Right kidney (tissue), 1 donor: ENCODE measurements around the gene ANO3.

Experiments used
- DNase-seq: peaks from one replicate; pipeline ENCODE4 v3.0.0-alpha.2; 2016

ANO3 gene

DNA sequence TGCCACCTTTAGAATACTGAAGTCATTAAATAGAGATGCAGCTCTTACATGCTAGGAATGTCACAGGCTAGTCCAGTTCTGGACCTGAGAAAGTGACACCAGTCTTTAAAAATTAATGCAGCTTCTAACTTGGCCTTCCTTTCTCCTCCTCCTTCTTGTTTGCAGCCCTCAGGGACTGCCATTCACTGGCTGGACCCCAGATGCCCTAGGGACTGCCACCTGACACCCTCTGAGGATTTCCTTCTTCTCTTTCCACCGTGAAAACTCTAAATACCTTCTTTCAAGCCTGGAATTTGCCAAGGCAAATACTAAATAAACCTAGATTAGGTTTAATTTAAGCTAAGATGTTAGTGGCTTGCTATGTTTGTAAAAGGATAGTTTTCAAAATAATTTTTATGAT is 161.7 kb downstream of the ANO3 start:
- DNase-seq: no peak

DNA sequence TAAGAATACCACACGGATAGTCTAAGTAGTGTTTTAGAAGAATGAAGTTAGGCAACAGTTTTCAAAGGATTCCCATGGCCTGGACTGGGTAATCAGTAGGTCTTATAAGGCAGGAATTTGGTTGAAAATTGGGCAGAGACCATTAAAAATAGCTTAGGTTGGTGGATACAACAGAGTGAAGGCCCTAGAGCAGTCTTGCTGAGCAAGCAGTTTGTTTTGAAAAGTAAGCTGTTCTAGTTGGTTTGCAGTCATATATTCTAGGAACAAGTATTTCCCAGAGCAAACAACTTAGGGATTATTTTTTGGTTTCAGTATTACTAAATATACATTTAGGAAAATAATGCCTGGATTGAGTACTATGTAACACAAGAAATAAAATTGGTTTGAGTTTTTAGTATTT is 175.3 kb downstream of the ANO3 start:
- DNase-seq: no peak

DNA sequence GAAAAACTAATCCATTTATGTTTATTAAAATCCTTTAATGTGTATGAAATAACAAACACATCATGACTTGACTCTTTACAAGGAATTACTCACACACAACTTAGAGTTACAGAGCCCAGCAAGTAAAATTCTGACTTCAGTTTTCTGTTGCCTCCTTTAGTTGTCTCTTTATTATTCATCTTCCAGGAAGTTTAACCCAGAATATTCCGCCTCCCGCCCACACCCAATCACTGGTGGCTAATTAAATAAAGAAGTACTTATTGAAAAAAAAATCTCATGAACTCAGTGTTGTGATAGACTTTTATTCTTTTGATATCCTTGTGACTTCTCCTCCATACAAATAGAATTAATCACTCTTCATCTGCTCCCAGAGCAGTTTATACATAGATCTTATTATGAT is 178.2 kb downstream of the ANO3 start:
- DNase-seq: no peak

DNA sequence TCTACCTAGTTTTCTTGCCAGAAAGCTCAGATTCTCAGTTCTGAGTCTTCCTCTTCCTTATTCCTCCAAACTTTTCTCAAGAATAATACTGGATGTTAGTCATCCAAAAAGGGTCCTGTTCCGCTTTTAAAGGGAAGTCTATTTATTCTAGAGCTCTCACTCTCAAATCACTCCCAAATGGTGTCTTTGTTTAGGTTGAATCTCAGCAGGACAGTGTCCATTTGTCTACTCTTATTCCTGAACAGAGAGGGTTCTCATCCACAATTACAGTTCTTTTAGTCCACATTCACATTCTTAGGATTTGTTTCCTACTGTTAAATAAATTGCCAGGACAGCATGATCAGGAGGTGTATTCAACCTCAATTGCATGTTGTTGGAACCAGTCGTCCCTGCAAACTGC is 178.8 kb downstream of the ANO3 start:
- DNase-seq: no peak

DNA sequence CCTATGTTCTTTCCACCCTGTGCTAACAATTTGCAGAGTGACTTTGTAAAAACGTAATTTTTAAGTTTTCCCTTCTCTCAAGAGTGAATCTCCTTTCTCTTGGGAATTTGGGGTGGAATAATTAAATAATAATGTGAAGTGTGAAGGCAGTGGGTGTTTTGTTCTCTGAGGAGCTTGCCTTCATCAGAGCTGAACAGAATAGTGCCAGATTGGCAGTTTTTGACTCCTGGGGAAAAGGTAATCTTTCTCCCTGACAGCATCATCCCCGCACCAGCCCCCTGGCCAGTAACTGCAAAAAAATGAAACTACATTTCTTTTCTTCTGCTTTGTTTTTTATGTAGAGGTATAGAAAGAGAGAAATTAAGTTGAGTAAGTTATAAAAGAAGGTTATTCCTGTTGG is 180.3 kb downstream of the ANO3 start:
- DNase-seq: no peak

GRCh38 chr11:26519469-26519868 is 187.5 kb downstream of the ANO3 start:
- no peak for DNase-seq

DNA sequence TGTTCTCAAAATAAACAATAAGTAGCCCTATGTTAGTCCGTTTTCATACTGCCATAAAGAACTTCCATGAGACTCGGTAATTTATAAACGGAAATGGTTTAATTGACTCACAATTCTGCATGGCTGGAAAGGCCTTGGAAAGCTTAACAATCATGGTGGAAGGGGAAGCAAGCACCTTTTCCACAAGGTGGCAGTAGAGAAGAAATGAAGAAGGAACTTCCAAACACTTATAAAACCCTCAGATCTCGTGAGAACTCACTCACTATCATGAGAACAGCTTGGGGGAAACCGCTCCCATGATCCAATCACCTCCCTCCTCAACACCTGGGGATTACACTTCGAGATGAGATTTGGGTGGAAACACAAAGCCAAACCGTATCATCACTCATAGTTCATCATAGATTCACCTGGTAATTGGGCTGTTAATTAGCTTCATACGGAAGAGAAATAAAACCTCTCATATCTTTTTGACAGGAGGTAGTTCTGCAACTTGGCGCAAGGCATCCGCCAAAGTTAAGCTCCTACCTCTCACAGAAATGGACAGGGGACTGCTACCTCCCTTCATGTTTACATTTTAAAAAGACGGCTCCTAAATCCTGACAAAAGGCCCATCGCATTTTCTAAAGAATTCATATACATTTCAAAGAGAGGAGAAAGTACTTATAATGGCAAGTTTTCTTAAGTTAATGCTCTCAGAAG is 191.1 kb downstream of the ANO3 start:
- DNase-seq: no peak

DNA sequence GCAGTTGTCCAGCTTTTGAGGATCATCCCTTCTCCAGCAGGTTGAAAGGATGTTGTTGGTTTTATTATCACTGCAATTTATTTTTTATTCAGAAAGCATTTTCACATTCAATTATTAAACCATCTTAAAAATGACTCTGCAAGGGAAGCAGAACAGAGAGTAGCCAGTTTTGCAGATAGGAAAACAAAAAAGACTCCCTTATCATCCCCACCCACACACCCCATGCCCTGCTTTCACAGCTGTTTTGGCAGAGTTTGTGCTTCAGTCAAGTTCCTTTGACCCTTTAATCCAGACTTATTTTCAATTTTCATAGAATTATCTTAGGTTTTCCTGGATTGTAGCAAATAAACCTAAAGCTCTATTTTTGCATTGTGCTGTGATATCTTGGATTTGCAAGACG is 195.8 kb downstream of the ANO3 start:
- no peak for DNase-seq

DNA sequence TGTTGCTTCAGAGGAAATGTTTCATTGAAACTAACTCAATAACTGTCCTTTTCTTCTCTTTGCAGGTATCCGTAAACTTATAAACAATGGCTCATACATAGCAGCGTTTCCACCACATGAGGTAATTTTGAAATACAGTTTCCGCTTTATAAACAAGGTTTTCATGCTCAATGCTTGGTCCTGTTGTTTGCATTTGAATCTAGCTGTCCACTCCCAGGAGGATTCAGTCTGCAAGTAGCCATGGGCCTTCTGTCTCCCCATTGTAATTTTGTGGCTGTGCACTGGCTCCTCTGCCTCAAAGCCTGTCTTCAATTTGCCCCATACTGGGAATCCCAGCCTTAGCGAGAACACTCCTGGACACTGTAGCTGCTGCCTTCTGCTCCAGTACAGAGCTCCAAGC is 205.4 kb downstream of the ANO3 start:
- DNase-seq: no peak

DNA sequence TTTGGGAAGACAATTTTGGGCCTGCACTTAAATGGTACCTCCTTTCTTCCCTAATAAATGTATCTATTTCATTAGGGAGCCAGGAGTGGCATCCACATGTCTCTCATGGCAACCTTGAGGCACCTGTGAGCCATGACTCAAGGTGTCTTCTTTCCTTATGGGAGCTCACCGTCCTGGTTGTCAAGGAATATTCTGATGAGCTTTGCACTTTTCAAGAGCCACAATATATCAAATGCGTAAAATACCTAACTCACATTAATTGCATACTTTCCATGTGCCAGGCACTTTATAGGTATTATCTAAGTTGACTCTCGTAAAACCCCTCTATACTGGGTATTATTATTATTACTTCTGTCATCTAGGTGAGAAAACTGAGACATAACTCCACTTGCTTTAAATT is 207.6 kb downstream of the ANO3 start:
- no peak for DNase-seq

DNA sequence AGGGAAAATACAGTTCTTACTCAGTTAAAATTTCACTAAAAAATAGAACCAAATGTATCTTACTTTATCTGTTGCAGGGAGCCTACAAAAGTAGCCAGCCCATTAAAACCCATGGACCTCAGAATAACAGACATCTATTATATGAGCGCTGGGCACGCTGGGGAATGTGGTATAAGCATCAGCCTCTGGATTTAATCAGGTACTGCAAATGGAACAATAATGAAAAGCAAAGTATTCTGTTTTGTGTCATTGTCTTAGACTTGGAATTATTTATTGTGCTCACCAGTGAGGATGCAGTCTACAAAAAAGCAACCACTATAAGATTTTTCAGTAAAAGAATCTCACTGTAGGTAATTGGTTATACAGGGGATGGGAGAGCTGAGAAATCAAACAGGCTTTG is 209.9 kb downstream of the ANO3 start:
- no peak for DNase-seq

- no peak for DNase-seq
Observed at GRCh38 chr11:26549176-26549575, 217.2 kb downstream of the ANO3 start.

DNA sequence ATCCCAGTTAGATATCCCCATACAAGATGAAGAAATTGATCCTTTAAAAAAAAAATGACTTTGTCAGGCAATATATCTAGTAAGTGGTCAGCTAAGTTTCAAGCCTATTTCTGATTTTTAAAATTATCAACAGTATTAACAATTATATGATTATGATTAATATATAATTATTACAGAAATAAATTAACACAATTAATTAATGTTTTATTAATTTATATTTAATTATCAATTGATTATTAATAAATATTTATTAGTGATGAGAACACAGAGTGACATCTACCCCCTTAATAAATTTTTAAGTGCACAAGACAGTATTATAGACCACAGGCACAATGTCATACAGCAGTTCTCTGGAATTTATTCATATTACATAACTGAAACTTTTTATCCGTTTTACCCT is 218.1 kb downstream of the ANO3 start:
- DNase-seq: no peak

- no peak for DNase-seq
Observed at GRCh38 chr11:26551186-26551801, 219.4 kb downstream of the ANO3 start.

DNA sequence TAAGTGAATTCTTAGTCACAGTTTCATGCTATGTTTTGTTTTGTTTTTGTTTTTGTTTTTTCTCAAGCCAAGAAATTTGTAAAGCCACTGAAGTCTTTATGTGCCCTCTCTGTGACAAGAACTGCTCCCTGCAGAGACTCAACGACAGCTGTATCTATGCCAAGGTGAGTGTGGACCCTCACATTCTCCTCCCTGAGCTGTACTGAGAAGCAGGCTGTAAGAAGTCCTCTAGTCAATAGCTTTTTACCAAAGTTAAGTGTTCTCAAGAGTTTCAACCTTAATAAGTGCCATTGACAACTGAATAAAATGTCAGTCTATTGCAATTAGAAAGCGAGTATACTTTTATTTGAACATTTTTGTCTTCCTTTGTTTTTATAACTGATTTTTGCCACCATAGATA is 221.3 kb downstream of the ANO3 start:
- DNase-seq: no peak

GRCh38 chr11:26554455-26554854 is 222.5 kb downstream of the ANO3 start:
- no peak for DNase-seq

DNA sequence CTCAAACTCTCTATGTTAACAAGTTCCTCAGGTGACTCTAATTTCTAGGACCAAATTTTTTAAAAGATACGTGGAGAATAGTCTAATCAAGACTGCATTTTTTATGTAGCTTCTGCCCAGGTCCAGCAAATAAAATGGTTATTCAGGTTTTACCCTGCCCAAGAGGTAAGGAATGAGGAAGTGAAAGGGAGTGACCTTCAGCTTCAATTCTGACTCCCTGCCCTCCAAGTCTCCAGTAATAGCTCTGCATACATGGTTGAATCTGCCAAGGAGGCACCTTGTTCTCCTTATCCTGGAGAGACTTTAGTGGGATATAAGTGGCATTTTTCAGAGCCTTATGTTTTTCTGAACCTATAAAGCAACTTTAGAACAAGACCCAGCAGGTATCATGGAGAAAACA is 224.7 kb downstream of the ANO3 start:
- DNase-seq: no peak

DNA sequence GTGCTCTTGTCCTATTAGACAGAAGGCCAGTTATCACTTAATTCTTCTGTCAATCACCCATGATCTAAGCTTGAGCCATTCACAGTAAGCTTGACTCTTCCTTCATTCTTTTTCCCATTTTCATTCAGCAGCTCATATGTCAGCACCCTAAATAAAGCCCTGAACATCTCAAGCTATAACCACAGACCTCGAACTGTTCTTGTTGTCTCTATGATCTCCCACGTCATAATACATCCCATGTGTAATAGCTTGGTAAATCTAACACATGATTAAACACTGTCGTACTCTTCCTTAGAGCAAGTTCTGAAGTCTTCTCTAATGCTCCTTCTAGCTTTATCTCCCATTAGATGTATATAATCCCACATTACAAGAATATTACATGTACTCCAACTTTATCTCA is 225.7 kb downstream of the ANO3 start:
- DNase-seq: no peak

GRCh38 chr11:26558190-26558589 is 226.3 kb downstream of the ANO3 start:
- no peak for DNase-seq

DNA sequence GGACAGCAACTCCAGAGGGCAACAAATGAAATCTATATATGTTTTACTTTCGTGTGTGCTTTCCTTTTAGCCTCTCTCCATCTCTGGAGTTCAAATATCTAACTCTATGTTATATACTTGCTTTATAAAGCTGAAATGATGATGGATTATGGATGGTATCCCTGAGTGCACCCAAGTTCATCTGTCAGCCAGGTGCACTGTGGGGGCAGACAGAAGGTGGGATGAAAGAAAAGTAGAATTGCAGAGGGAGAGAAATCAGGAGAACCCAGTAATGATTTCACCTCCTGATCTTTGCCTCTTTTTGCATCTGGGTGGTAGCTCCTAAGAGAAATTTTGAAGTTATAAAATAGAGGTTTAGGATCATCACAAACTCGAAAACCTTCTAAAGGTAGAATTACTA is 237.7 kb downstream of the ANO3 start:
- no peak for DNase-seq

DNA sequence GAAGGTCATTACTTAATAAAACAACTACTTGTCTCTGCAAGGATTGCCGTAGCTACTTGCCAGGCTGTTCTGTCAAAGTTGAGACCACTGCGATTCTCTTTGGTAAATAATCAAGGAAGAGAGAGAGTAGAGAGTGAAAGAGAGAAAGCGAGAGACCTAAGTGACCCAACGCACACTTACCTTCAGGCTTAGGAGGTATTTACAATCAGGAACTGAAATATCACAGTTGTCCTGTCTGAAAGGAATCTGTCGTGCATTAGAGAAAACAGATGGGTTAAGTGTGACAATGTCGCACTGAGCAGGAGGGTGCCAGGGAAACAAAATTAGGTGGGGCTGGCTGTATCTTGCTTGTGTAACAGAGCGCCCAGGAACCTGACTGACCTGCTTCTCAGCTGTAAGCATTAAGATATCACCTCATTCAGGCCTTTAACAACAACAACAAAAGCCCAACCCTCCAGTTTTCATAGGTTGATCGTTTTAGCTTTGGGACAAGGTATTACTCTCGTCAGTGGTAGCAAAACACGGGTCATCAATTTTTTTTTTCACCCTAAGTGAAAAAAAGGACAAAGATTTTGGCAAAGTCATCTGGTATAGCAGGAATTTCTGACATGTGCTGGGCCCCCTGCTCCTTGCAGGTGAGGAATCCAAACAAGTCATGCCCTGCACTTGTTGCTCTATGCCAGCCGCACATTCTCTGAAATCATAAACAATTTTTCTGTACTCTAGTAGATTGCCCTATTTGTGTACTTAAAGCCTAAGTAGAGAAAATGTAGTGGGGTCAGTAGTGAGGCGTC is 240.1 kb downstream of the ANO3 start, which contains the start of gene MUC15:
Gene MUC15, minus strand, starts transcription at position 403 of the 794 bp plus-strand sequence. CDS start 5,169 bp downstream, outside the sequence.
- DNase-seq: peak; percentile 6

DNA sequence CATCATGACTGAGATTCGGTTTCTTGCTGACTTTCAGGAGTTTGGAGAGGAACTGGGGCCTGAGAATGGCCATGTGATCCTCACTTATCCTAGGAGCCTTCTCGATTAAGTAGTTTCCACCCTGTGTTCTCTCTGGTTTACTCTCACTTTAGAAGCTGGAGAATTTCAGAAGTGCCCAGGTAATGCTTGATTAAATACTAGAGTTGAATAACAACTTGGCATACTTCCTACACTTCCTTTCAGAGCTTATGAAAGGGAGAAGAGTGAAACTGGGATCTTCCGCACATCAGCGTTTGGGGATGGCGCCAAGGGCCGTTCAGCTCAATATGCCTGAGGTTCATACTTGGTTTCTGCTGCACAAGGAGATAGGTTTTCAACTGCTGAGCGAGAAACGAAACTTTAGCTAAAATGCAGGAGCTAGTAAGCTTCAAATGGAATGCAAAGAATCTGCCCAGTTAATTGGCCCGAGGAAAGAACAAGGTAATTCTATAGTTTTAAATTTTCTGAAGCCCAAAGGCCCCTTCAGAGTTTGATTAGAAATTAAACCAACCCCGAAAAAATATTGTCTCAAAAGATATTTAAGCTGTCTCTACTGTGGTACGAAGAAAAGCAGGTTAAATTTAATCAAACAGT is 241.0 kb downstream of the ANO3 start:
- peak; percentile 11 for DNase-seq

- no peak for DNase-seq
Observed at GRCh38 chr11:26573896-26574295, 242.0 kb downstream of the ANO3 start.
